Hepatocyte (in vitro differentiated cells): ENCODE data around the gene CCNDBP1.

Experiments used
- EZH2 ChIP-seq: fragments of 200-600 bp; sonication (generic); IDR thresholded peaks from 2 replicates; pipeline ENCODE4 v1.6.1; 2016; ENCODE audit warnings: antibody characterized with exemption, mild to moderate bottlenecking, borderline replicate concordance
- TF ChIP-seq, protein P1 (sequence below): fragments of 200-600 bp; sonication (generic); IDR thresholded peaks from 2 replicates; pipeline ENCODE4 v1.5.1; 2016; ENCODE audit warnings: antibody characterized with exemption, mild to moderate bottlenecking; ENCODE audit not compliant: poor library complexity

DNA sequence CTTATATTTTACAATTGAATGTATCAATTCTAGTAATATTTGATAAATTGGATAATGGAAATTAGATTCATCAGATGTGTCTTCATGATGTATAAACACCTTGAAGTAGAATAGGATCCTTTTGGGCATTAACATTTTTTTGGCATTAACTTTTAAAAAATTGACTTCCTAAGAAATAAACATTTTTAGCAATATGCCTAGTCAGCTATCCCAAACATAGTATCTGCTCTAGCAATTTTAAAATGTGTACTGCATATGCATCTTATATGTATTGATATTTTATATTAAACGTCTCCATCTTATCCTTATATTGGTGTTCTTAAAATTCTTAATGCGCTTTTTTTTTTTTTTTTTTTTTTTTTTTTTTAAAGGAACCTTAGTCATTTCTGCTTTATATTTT, 8.5 kb downstream of the CCNDBP1 start:
- TF ChIP-seq, protein P1, sequence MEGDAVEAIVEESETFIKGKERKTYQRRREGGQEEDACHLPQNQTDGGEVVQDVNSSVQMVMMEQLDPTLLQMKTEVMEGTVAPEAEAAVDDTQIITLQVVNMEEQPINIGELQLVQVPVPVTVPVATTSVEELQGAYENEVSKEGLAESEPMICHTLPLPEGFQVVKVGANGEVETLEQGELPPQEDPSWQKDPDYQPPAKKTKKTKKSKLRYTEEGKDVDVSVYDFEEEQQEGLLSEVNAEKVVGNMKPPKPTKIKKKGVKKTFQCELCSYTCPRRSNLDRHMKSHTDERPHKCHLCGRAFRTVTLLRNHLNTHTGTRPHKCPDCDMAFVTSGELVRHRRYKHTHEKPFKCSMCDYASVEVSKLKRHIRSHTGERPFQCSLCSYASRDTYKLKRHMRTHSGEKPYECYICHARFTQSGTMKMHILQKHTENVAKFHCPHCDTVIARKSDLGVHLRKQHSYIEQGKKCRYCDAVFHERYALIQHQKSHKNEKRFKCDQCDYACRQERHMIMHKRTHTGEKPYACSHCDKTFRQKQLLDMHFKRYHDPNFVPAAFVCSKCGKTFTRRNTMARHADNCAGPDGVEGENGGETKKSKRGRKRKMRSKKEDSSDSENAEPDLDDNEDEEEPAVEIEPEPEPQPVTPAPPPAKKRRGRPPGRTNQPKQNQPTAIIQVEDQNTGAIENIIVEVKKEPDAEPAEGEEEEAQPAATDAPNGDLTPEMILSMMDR: no peak
- TF ChIP-seq EZH2: no peak
